Measurements from ENCODE around the gene EMB.

- no peak for TF ChIP-seq CTCF (IDR thresholded peaks at IDR 0.05)
- no peak for TF ChIP-seq POLR2A (IDR thresholded peaks at IDR 0.05)
Observed at GRCh38 chr5:50439221-50439620, 1.9 kb downstream of the EMB start.
